Measurements from ENCODE around the gene AFF3.

The AFF3 gene

DNA sequence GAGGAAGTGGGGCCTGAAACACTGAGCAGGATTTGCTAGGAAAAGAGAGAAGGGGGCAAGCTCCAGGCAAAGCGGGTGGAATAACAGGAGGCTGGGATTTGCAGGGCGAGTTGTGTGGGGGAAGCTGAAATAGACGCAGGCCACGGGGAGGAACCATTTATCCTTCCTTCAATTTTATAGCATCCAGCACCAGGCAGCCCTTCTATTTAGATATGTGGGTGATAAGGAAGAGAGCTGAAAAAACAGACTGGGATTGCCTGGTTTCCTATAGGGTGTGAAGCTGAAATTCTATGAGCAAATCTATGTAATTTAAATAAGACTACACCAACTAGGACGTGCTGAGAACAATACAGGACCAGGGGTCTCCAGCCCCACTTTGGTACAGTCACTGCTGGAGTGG, 520.6 kb downstream of the AFF3 start:
- DNase-seq (ENCODE audit: low read depth in 2 of 3, low spot score in 1 of 3): no peak

DNA sequence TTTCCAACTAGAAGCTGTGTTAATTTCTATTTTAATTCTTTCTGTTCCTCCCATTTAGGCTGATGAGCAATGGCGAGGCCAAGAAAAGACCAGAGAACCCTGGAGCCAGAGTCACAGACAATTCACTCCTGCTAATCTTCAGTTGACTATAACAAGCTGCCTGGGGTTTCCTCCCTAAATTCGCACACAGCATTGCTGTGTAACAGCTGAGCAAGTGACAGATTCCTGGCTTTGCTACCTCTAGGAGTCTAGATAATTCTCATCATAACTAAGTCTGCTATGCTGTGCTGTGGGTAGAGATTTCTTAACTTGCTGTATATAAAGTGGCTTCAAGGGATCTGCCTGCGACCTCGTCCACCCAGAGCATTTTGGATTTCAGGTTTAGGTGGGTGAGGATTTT, 521.3 kb downstream of the AFF3 start:
- no peak for DNase-seq (ENCODE audit: low read depth in 2 of 3, low spot score in 1 of 3)

DNA sequence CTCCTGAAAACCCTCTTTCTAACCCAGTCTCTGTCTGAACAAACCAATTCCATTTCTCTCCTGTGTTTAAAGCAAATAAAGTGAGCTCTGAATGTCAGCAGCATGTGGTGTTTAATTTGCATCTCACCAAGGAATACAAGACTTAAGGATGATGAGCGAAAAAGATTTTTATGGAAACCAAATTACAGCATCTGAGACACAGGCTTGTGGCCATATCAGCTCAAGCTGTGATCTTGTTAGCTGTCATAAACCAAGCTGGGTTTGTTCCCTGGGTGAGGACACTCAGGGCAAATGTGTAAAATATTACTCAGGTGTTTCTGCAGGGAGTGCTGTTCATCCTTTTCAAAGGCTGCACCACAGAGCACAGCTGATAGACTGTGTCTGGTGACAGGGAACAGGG, 523.2 kb downstream of the AFF3 start:
- DNase-seq (ENCODE audit: low read depth in 2 of 3, low spot score in 1 of 3): no peak

DNA sequence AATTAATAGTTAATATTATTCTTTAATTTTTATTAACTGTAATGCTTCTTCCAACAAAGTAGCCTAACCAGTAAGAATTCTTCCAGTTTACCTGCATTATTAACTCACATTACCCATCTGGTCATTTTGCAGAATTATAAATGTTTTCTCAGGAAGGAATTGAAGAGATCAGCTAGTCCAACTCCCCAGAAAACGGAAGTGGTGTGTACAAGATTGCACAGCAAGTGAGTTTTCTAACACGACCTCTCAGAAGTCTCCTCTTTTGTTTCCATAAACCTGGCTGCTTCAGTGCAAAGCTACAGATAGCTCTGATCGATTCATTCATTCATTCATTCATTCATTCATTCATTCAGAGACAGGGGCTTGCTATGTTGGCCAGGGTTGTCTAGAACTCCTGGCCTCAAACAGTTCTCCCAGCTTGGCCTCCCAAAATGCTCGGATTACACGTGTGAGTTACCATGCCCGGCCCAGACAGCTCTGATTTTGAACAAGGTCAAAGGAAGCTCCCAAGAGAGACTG, 523.8 kb downstream of the AFF3 start:
- DNase-seq (ENCODE audit: low read depth in 2 of 3, low spot score in 1 of 3): no peak

DNA sequence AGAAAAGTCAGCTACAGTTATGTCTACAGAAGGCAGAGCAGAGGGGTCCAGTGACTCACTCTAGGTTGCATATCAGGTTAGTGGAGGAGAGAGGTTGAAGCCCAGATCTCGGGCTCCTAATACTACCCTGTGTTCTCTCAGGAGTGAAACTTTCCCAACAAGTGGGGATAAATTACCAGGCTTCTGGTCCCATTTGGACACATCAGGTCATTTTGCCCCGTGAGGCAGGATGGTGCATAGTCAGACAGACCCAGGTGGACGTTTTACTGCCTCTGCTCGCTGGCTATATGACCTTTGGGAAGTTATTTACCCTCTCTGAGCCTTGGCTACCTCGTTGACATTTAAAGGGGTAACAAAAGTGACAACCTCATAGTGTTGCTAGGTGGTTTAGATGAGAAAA, 524.6 kb downstream of the AFF3 start:
- no peak for DNase-seq (ENCODE audit: low read depth in 2 of 3, low spot score in 1 of 3)

DNA sequence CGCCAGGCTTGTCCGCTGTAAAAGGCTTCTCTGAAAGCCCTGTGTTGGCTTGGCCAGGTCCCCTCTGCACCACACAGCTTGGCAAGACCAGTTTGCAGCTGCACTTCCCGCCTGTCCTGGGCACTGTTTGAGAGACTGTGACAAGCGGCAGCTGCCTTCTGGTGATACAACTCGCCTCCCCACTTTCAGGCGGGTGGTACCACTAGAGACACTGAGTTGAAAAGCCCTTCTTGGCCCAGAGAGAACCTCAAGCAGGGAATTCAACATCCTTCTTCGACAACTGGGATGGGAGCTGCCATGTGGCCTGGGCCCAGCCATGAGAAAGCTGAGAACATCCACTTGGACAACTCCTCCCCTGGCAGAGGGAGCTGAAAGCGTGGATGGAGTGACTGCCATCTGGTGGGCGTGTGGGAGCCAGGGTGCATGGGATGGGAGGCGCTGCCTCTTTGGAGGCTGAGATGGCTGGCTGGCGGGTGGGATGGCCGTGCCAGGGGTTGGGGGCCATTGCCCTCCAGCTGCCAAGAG, 527.1 kb downstream of the AFF3 start:
- no peak for DNase-seq (ENCODE audit: low read depth in 2 of 3, low spot score in 1 of 3)

DNA sequence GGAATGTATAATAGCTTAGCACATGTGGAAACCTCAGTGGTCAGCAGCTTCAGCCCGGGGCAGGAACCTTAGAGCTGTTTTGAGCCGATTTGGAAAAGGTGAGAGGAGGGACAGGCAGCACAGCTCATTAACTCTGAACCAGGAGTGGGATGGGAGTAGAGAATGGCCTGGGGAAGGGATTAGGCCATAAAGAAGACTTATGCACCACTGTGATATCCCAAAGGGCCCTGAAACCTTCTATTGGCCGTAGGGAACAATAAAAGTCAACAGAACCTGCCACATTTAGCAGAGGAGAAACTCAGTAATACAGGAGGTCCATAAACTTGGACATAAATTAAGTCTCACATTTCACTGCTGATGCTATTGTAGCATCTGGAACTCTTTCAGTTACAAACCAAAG, 528.4 kb downstream of the AFF3 start:
- no peak for DNase-seq (ENCODE audit: low read depth in 2 of 3, low spot score in 1 of 3)

DNA sequence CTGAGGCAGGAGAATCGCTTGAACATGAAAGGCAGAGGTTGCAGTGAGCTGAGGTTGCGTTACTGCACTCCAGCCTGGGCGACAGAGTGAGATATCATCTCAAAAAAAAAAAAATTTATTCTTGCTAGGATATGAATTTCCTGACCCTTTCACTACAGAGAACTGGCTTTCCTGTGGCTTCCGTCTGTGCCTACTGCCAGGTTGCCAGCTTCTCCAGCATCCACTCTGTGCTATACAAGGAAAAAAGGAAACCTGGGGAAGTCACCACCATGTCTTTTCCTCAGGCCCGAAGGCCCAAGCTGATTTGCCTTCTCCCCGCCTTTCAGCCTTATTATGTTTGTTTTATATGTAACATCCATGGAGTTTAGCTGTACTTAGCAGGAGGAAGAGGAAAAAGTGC, 530.6 kb downstream of the AFF3 start:
- DNase-seq (ENCODE audit: low read depth in 2 of 3, low spot score in 1 of 3): no peak

DNA sequence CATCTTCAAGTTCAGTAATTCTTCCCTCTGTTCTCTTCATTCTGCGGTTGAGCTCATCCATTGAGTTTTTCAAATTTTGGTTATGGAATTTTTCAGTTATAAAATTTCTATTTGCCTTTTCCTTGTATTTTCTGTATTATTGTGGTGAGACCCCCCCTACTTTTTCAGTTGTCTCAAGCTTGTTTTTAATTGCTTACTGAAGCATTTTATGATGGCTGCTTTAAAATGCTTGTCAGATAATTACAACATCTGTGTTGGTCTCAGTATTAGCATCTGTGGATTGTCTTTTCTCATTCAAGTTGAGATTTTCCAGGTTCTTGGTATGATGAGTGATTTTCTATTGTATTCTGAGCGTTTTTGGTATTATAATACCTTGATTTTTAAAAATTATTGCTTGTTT, 531.4 kb downstream of the AFF3 start:
- no peak for DNase-seq (ENCODE audit: low read depth in 2 of 3, low spot score in 1 of 3)

DNA sequence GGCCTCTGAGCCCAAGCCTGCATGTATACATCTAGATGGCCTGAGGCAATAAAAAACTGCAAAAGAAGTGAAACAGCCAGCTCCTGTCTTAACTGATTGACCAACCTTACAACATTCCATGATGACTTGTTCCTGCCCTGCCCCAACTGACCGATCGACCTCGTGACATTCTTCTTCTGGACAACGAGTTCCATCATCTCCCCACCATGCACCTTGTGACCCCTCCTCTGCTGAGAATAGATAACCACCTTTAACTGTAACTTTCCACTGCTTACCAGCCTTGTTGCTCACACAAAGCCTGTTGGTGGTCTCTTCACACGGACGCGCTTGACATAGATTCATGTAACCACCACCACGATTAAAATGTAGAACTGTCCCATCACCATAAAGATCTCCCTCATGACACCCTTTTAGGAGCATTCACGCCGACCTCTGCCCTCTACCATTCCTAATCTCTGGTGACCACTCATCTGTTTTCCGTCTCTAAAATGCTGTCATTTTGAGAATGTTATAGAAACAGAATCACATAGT, 532.5 kb downstream of the AFF3 start:
- DNase-seq (ENCODE audit: low read depth in 2 of 3, low spot score in 1 of 3): no peak

DNA sequence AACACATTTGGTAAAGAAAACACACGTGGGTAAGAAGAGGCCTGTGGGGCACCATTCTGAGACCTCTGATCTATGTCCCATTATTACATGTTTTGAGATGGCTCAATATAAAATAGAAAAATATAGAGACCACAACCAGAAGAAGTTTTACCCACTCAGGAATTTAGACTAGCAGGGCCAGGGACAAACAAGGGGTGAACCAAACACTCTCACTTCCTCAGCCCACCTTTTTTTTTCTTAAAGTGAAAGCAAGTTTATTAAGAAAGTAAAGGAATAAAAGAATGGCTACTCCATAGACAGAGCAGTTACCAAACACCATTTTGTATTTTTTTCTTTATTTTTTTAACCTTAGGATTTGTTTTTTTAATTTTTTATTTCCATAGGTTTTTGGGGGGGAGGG, 533.5 kb downstream of the AFF3 start:
- DNase-seq (ENCODE audit: low read depth in 2 of 3, low spot score in 1 of 3): no peak

DNA sequence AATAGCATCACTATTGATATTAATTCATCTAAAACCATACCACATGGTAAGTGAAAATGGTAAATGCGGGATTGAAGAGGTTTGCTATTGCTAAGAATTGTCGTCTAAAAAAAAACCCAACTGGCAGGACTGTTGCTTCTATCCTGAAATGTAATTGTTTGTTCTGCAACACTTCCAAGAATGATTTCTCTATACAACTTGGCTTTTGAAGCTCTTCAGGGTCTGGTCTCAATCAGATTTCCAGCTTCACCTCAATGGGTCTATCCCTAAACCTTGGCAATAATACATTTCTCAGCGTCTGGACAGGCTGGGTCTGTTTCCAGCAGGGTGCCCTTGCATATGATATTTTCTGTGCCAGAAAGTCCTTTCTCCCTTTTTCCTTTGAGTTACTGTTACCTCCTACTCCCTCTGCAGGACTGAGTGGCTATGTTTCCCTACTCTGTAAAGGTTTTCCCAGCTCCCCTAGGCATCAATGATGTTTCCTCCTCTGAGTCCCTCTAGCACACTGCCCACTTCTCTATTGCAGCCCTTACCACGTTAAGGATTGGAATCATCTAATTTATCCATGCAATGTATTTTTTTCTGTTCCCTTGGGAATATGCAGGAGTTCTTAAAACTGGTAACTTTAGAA, 534.4 kb downstream of the AFF3 start:
- DNase-seq (ENCODE audit: low read depth in 2 of 3, low spot score in 1 of 3): no peak

DNA sequence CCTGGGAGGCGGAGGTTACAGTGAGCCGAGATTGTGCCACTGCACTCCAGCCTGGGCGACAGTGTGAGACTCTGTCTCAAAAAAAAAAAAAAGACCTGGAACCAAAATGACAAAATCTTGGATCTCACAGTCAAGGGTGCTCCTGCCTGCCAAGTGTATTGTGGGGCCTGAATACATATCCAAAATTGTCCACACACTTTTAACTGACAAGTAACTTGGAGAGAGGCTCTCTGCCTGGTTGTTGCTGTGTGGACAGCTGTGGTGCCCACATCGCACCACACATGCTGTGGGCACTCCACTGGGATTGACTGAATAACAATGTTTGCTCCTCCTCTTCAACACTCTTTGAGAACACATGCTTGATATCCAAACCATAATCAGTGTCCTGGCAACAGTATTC, 534.9 kb downstream of the AFF3 start:
- no peak for DNase-seq (ENCODE audit: low read depth in 2 of 3, low spot score in 1 of 3)

DNA sequence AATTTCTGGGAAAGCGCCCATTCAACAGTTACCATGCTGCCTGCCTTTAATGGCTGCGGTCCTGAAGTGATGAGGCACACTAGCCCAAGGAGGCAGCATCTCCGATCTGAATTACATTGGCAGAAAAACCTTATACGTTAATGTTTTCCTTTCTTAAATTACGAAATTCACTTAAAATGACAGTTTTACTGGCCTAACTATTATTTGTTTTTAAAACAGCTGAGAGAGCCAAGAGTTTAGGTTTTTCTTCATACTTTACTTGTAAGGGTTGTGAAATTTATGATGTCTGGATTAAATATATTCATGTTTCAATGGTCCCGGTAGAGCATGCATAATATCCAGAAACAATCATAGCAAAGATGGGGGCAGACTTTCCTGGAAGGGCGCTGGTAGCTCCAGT, 537.4 kb downstream of the AFF3 start:
- no peak for DNase-seq (ENCODE audit: low read depth in 2 of 3, low spot score in 1 of 3)

DNA sequence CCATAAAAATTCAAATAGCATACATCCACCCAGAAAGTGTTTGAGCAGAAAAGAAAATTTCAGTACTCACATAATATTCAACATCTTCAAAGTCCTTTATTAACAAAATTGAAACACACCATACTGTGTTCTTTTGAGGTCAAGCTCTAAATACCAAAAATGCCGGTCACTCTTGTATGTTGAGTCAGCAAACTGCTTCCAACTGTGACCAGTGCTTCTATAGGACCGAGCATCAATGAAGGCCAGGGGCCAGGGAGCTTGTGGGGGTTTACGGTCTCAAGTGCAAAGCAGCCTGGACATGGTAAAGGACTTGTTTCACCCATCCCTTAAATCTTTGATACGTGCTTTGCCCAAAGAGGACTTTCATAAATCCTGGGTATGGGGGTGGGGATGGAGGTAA, 539.9 kb downstream of the AFF3 start:
- no peak for DNase-seq (ENCODE audit: low read depth in 2 of 3, low spot score in 1 of 3)

DNA sequence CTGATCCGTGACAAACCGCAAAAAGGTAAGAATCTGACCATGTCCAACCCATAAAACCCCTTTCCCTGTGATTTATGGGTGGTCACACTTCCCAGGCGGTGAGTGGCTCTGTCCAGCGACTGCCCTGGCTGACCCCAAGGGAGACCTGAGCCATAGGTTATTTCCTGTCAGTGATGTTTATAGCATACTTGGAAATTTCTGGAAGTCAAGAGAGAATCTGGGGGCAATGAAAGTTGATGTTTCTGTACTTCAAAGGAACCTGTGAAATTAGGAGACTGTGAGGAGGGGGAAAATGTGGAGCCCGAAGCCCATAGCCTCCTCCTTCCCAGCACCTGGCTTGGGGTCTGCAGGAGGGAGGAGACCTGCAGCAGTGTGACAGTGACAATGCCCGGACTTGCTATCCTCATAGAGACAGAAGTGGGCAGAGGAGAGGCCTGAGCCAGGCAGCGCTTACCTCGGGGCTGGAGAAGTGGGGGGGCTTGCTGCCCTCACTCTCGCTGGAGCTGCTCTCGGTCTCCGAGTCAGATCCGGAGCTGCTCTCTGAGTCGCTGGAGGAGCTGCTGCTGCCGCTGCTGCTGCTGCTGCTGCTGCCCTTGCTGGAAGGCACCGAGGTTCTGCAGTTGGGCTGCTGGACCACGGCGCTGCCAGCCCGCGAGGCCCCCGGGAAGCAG, 541.3 kb downstream of the AFF3 start:
- DNase-seq (ENCODE audit: low read depth in 2 of 3, low spot score in 1 of 3): no peak

DNA sequence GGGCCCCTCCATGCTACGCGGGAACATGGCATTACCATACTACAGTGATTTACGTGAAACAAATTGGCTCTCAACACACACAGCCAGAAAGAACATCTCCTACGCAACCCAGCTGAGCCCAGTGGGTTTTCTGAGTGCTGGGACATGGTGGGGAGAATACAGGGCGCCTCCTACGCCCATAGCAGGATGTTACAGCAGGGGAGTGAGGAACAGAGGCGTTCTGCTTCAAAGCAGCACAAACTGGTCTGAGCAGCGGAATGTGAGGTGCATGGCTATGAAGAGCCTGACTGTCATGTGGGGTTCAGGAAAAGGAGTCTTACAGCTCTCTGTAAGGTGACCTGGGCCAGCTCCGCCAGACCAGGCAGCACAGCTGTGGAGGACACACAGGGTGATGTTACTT, 543.9 kb downstream of the AFF3 start:
- no peak for DNase-seq (ENCODE audit: low read depth in 2 of 3, low spot score in 1 of 3)

DNA sequence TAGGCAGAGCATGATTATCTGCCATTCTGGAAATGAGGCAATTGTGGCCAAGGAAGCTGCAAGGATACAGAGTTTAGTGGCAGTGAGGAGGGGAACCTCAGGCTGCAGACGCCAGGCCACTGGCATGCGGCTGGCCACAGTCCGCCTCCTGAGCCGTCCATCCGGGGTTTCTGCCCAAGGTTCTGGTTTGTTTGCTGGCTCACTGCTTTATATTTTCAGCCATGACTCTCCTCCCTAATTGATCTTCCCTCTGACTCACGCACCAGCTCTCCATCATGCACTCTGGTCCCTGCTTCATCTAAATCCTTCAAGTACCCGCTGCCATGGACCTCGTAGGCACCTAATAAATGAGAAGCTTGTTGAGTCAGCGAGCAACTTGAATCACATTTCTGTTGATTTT, 544.8 kb downstream of the AFF3 start:
- DNase-seq (ENCODE audit: low read depth in 2 of 3, low spot score in 1 of 3): no peak

DNA sequence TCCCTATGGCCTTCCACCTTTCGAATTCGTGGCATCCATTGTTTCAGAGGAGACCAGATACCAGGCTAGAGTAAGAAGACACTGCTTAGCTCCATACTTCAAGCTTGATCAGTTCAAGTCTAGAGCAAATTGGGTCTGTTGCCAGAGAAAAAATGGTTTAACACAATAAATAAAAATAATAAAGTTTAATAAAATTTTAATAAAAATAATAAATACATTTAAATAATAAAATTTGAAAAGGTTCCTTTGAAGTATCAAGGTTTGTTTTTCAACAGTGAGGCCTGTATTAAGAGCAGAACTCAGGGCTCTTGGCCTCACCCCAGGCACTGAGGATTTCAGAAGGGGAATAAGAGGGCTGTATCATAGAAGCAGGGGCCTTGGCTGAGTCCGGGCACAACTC, 547.0 kb downstream of the AFF3 start:
- no peak for DNase-seq (ENCODE audit: low read depth in 2 of 3, low spot score in 1 of 3)

DNA sequence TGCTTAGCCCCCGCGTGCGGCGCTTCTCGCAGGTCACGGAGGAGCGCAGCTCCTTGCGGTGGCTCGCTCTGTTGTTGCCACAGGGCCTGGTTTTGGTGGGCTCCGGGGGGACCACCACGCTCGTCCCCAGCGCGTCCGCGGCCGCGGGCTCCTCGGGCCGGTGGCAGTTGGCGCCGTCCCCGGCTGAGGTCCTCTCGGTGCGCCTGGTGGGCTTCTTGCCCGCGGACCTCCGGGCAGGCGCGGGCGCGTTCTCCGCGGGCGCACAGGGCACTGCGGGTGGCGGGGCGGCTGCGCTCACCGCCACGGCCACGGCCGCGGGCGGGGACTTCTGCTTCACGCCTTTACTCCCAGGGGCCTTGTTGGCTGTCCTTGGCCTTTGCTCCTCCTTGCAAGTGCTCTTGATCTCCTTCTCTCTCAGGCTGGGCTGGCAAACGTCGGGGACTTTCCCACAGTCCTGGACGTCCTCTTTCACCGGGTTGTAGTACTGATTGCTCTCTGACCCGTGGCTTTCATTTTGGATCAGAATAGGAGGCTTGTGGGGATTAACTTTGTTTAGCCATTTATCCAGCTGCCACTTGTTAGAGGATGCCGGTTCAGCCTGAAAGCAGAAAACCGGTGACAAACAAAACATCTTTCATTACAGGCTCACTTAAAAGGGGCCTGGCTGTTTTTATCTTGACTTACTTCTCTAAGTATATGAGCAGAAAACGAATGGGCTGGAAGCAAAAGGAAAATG, 548.5 kb downstream of the AFF3 start:
- no peak for DNase-seq (ENCODE audit: low read depth in 2 of 3, low spot score in 1 of 3)

DNA sequence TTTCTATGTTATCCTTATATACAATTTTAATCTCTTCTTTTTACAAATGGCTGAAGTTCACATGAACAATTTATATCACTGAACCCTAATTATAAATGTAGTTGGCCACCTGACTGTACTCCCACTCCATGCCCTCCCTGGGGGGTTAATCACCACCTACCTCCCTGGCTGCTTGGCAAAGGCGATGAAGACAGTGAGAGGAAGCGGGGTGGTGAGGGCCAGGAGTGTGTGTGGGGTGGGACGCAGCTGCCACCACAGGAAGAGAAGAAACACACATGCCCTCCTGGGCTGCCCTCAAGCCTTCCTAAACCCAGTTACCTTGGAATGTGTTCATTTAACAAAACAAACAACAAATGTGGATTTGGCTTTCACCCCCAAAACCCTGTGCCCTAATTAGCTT, 565.6 kb downstream of the AFF3 start:
- DNase-seq (ENCODE audit: low read depth in 2 of 3, low spot score in 1 of 3): no peak
